Mammary epithelial cell (primary cell): ENCODE measurements around the gene GSTM3.

Source experiments
- CTCF ChIP-seq, 2 donors: IDR thresholded peaks in 1 of 2; conservative IDR thresholded peaks in 1 of 2; 2 replicates each; pipeline ENCODE4 v1.5.1; 2011 to 2012; ENCODE audit warnings: inconsistent platforms in 2 of 2, low read length in 2 of 2, mild to moderate bottlenecking in 2 of 2, control low read depth in 1 of 2, low read depth in 1 of 2; ENCODE audit not compliant: insufficient read depth in 1 of 2; ENCODE audit errors: extremely low read depth in 1 of 2
- EZH2 ChIP-seq: IDR thresholded peaks from 2 replicates; pipeline ENCODE4 v1.6.1; 2012; ENCODE audit warnings: low read length, inconsistent platforms, borderline replicate concordance

GRCh38 chr1:109689844-109690405, 50.9 kb downstream of the GSTM3 start:
- TF ChIP-seq CTCF (conservative IDR thresholded peaks at IDR 0.05 in 1 of 2, IDR thresholded peaks at IDR 0.05 in 1 of 2; ENCODE audit: extremely low read depth in 1 of 2, insufficient read depth in 1 of 2, low read depth in 1 of 2, low read length in 2 of 2): no peak
- no peak for TF ChIP-seq EZH2
